Right lobe of liver (tissue), 6 donors: Measurements from ENCODE around the gene GOSR2. TPM values are rescaled to one million over a fixed set of nuclear protein-coding genes. Genes with fewer than 3 reads are reported as not detected.

Experiments used
- ATAC-seq, 4 donors: fragments of 200-7000 bp; cut with Tn5 transposase; one replicate each; pipeline ENCODE4 v1.9.1; 2020; ENCODE audit warnings: mild to moderate bottlenecking in 4 of 4, moderate library complexity in 4 of 4
- DNase-seq, 3 donors: peaks; one replicate each; pipeline ENCODE4 v3.0.0-alpha.2; 2020
- H3K27ac ChIP-seq, 3 donors: fragments of 200-600 bp; one replicate each; pipeline ENCODE4 v1.8.0; 2022
- H3K27me3 ChIP-seq, 2 donors: fragments of 200-600 bp; one replicate each; pipeline ENCODE4 v1.8.0; 2022
- H3K36me3 ChIP-seq, 4 donors: fragments of 200-600 bp; sonication (generic) in 1 of 4; one replicate each; pipeline versions ENCODE4 v1.5.1 to v1.8.0; 2017 to 2022; ENCODE audit warnings: control low read depth in 1 of 4
- H3K4me1 ChIP-seq, 4 donors: fragments of 200-600 bp; sonication (generic) in 1 of 4; one replicate each; pipeline versions ENCODE4 v1.5.1 to v1.8.0; 2017 to 2022; ENCODE audit warnings: control low read depth in 1 of 4
- H3K4me3 ChIP-seq, 3 donors: fragments of 200-600 bp; one replicate each; pipeline ENCODE4 v1.8.0; 2022
- H3K9me3 ChIP-seq, 4 donors: fragments of 200-600 bp; sonication (generic) in 1 of 4; one replicate each; pipeline versions ENCODE4 v1.5.1 to v1.8.0; 2017 to 2022; ENCODE audit warnings: control low read depth in 1 of 4
- CTCF ChIP-seq, 4 donors: fragments of 200-600 bp in 3 of 4; fragments of 450-650 bp in 1 of 4; IDR thresholded peaks; one replicate each; pipeline versions ENCODE4 v1.5.1 to v1.8.0; 2016 to 2022; ENCODE audit warnings: antibody characterized with exemption in 4 of 4, mild to moderate bottlenecking in 2 of 4
- POLR2A ChIP-seq: fragments of 450-650 bp; IDR thresholded peaks from one replicate; pipeline ENCODE4 v1.6.1; 2017; ENCODE audit warnings: antibody characterized with exemption, mild to moderate bottlenecking
- WGBS: methylation state at CpG from one replicate; pipeline ENCODE4 v1.1.6; 2018; ENCODE audit warnings: low coverage, low lambda C conversion rate; ENCODE audit not compliant: insufficient coverage; ENCODE audit errors: missing lambda C conversion rate; 5-methylcytosine and 5-hydroxymethylcytosine counted together
- intact Hi-C, 2 donors: fragments of 100-400 bp; cut with DNase I; formaldehyde crosslinking; loops; one replicate each; pipeline versions ENCODE4 v1.11.2 to v1.14.1; 2022
- total RNA-seq, 6 experiments: library from RNA; depleted of rRNA in 2 of 6; stranded (reverse); fragments of >200 nt in 2 of 6; fragmentation: NEBNext Ultra II Directional in 3 of 6; extraction: Animal tissue kit (Norgen Biotek cat#: 25700) in 3 of 6; gene quantifications; one replicate each; pipeline versions ENCODE4 v1.1.0 to v1.2.4, GENCODE V29; 2016 to 2023
- donor health status: DM: no; HTN: yes; CAD: no.
- donor health status: DM: no; HTN: no; CAD: no.
- donor health status: DM: no; HTN: no; CAD: no.
- donor health status: DM: no; HTN: yes; CAD: no.
- donor health status: DM: no; HTN: yes; CAD: no.

Gene GOSR2
- total RNA-seq, 6 experiments from 2014 or later, result 22.9 to 44.1 (median 33.3) TPM

- ATAC-seq, result no peak
- DNase-seq, result no peak
- Histone ChIP-seq H3K27me3 (no peaks in the 10 kb centered on the region), H3K27ac (no peak overlapping the region), H3K4me1 (no peaks in the 10 kb centered on the region), H3K36me3 (no peaks in the 10 kb centered on the region), H3K4me3 (no peak overlapping the region), H3K9me3 (no peaks in the 10 kb centered on the region)
- WGBS, result 72% methylated on average over 4 of the region's 4 CpGs
- intact Hi-C loops, result loop anchor here in 1 of 2 donors (10.0 kb wide), 1 partner anchor 45 kb away; no protein-coding TSS in a partner anchor
- TF ChIP-seq CTCF (IDR thresholded peaks at IDR 0.05) (no peak), POLR2A (no peak)
Measured at GRCh38 chr17:46889519-46889918, 33.4 kb upstream of the GOSR2 start.

- intact Hi-C loops, result loop anchor here in 1 of 2 donors (10.0 kb wide), 1 partner anchor 45 kb away; no protein-coding TSS in a partner anchor
- Histone ChIP-seq H3K4me1 (no peaks in the 10 kb centered on the region), H3K27me3 (no peaks in the 10 kb centered on the region), H3K4me3 (no peak overlapping the region), H3K36me3 (no peaks in the 10 kb centered on the region), H3K9me3 (no peaks in the 10 kb centered on the region), H3K27ac (no peak overlapping the region)
- ATAC-seq (no peak), DNase-seq (no peak)
- WGBS, result 71% methylated on average over 7 of the region's 13 CpGs
- TF ChIP-seq CTCF (IDR thresholded peaks at IDR 0.05) (no peak), POLR2A (no peak)
Measured at GRCh38 chr17:46889992-46890564, 32.9 kb upstream of the GOSR2 start.

- 73% methylated on average over 3 of the region's 6 CpGs for WGBS
- Histone ChIP-seq H3K4me3 (no peak overlapping the region), H3K27me3 (no peaks in the 10 kb centered on the region), H3K4me1 (no peaks in the 10 kb centered on the region), H3K36me3 (no peaks in the 10 kb centered on the region), H3K27ac (no peak overlapping the region), H3K9me3 (no peaks in the 10 kb centered on the region)
- no peak for ATAC-seq
- TF ChIP-seq CTCF (IDR thresholded peaks at IDR 0.05), result no peak
- TF ChIP-seq POLR2A, result no peak
- intact Hi-C loops, result no loop called here
- DNase-seq, result no peak
Measured at GRCh38 chr17:46890638-46891037, 32.3 kb upstream of the GOSR2 start.

GRCh38 chr17:46892192-46892703, 30.7 kb upstream of the GOSR2 start:
- no peaks in the 10 kb centered on the region for H3K27me3 ChIP-seq
- TF ChIP-seq CTCF (IDR thresholded peaks at IDR 0.05), result no peak
- no peak for TF ChIP-seq POLR2A
- H3K27ac ChIP-seq, result no peak overlapping the region
- WGBS, result 63% methylated on average over 4 of the region's 4 CpGs
- no peak for ATAC-seq
- H3K4me3 ChIP-seq, result no peak overlapping the region
- no peaks in the 10 kb centered on the region for H3K4me1 ChIP-seq
- H3K9me3 ChIP-seq, result no peaks in the 10 kb centered on the region
- DNase-seq, result no peak
- intact Hi-C loops, result no loop called here
- H3K36me3 ChIP-seq, result no peaks in the 10 kb centered on the region
